ENCODE measurements around the gene UCKL1. TPM values are rescaled to one million over a fixed set of nuclear protein-coding genes. Genes with fewer than 3 reads are reported as not detected.
A peak's percentile ranks its signal among the peaks of the same experiment; 100 is the strongest.

The UCKL1 gene
- total and polyA plus RNA-seq, 2 experiments from 2014 or later: 18.5 to 52.2 TPM

DNA sequence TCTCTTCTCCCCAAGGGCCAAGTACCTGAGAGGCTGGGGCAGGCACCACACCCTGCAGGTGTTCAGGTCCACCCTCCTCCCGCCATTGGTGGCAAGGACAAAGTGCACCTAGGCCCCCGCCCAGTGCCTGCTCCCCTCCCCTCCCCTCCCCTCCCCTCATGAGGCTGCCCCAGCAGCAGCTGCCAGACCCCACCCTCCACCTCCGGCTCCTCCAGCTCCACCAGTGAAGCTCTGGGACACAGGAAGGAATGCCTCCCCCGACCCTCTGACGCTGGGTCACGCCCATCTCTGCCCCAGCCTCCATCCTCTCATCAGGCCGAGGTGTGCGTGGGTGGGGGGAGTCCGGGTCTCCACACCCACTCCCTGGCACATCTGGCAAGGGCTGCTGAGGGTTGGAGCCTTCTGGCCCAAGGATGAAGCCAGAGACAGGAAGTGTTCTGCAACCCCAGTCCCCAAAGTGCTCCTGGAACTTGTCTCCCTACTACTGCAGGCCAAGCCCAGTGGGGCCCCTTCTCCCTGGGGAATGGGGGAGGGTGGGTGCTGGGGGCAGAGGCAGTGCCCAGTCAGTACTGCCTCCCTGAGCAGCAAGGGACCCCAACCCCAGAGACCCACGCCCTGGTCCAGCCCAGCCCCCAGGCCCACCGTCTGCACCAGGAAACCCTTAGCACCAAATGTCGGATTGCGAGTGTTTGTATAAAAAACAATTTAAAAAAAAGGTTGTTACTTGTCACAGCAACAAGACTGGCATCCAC is 1.6 kb upstream of the UCKL1 start:
- Histone ChIP-seq H3K4me3 (no peak overlapping the region), H4K20me1 (ENCODE audit: insufficient read depth, poor library complexity, severe bottlenecking) (peaks cover 22% of the 10 kb centered on the region), H2AFZ (no peak overlapping the region), H3K4me1 (ENCODE audit: insufficient read depth) (peaks cover 15% of the 10 kb centered on the region), H3K9me2 (replicated peaks; ENCODE audit: insufficient read depth) (no peaks in the 10 kb centered on the region), H3K79me2 (peaks cover 32% of the 10 kb centered on the region), H3K36me3 (replicated peaks; ENCODE audit: insufficient read depth, low read depth) (no peaks in the 10 kb centered on the region), H3K27ac (peak overlapping the region; percentile 90), H3K4me2 (peak overlapping the region; percentile 92), H3K9me3 (ENCODE audit: low read depth) (no peaks in the 10 kb centered on the region), H3K27me3 (no peaks in the 10 kb centered on the region)
- WGBS (ENCODE audit: low lambda C conversion rate, missing lambda C conversion rate): 45% methylated on average over 11 of the region's 13 CpGs
- TF ChIP-seq, protein P1, sequence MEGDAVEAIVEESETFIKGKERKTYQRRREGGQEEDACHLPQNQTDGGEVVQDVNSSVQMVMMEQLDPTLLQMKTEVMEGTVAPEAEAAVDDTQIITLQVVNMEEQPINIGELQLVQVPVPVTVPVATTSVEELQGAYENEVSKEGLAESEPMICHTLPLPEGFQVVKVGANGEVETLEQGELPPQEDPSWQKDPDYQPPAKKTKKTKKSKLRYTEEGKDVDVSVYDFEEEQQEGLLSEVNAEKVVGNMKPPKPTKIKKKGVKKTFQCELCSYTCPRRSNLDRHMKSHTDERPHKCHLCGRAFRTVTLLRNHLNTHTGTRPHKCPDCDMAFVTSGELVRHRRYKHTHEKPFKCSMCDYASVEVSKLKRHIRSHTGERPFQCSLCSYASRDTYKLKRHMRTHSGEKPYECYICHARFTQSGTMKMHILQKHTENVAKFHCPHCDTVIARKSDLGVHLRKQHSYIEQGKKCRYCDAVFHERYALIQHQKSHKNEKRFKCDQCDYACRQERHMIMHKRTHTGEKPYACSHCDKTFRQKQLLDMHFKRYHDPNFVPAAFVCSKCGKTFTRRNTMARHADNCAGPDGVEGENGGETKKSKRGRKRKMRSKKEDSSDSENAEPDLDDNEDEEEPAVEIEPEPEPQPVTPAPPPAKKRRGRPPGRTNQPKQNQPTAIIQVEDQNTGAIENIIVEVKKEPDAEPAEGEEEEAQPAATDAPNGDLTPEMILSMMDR (IDR thresholded peaks at IDR 0.05; ENCODE audit: poor library complexity): no peak
- TF ChIP-seq EZH2 (IDR thresholded peaks at IDR 0.05; ENCODE audit: borderline replicate concordance) (no peak), EZH2phosphoT487 (IDR thresholded peaks at IDR 0.05; ENCODE audit: low read depth, severe bottlenecking, unreplicated experiment) (no peak)
- DNase-seq (ENCODE audit: low spot score): peak; percentile 86

DNA sequence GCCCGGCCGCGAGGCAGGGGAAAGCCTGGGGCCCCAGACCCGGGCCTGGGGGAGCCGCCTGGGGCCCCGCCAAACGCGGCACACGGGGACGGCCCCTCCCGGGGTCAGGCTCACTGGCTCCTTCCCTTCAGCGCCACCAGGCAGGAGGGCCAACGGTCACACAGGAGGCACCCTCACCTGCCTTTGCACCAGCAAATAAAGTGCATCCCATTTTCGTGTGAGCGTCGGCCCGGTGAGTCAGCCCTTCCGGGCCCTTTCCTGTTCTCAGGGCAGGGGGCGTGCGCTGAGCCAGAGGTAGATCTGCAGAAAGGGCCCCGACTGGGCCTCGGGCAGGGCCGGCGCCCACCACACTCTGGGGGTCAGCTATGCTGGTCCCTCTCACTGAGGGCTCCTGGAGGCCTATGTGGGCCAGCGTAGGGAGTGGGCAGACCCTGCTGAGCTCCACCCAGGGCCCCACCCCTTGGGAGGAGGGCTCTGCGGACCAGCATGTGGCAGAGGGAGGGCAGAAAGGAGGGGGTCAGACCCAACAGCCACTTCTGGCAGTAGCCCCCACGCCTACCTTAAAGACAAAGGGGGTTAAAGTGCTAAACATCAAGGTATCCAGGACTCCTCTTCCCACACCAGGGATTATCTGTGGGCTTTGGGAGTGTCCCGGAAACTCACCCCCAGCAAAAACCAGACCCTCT is 931 bp upstream of the UCKL1 start:
- H3K9me2 ChIP-seq (replicated peaks; ENCODE audit: insufficient read depth): no peaks in the 10 kb centered on the region
- peaks cover 40% of the 10 kb centered on the region for H3K79me2 ChIP-seq
- peak overlapping the region; percentile 37 for H3K4me3 ChIP-seq
- H2AFZ ChIP-seq: peak overlapping the region; percentile 29
- H4K20me1 ChIP-seq (ENCODE audit: insufficient read depth, poor library complexity, severe bottlenecking): peaks cover 29% of the 10 kb centered on the region
- peak overlapping the region; percentile 90 for H3K27ac ChIP-seq
- DNase-seq (ENCODE audit: low spot score): peak; percentile 84
- no peaks in the 10 kb centered on the region for H3K9me3 ChIP-seq (ENCODE audit: low read depth)
- H3K27me3 ChIP-seq: no peaks in the 10 kb centered on the region
- H3K4me1 ChIP-seq (ENCODE audit: insufficient read depth): peaks cover 15% of the 10 kb centered on the region
- TF ChIP-seq, protein P1 (IDR thresholded peaks at IDR 0.05; ENCODE audit: poor library complexity): peak; percentile 7
- TF ChIP-seq EZH2 (IDR thresholded peaks at IDR 0.05; ENCODE audit: borderline replicate concordance) (no peak), EZH2phosphoT487 (IDR thresholded peaks at IDR 0.05; ENCODE audit: low read depth, severe bottlenecking, unreplicated experiment) (no peak)
- no peaks in the 10 kb centered on the region for H3K36me3 ChIP-seq (replicated peaks; ENCODE audit: insufficient read depth, low read depth)
- 4% methylated on average over 27 of the region's 28 CpGs for WGBS (ENCODE audit: low lambda C conversion rate, missing lambda C conversion rate)
- peak overlapping the region; percentile 92 for H3K4me2 ChIP-seq

- Histone ChIP-seq H2AFZ (peak overlapping the region; percentile 29), H3K4me2 (peak overlapping the region; percentile 92), H3K9me2 (replicated peaks; ENCODE audit: insufficient read depth) (no peaks in the 10 kb centered on the region), H3K9me3 (ENCODE audit: low read depth) (no peaks in the 10 kb centered on the region), H3K36me3 (replicated peaks; ENCODE audit: insufficient read depth, low read depth) (no peaks in the 10 kb centered on the region), H3K4me1 (ENCODE audit: insufficient read depth) (peaks cover 15% of the 10 kb centered on the region), H3K27ac (peak overlapping the region; percentile 90), H3K4me3 (peak overlapping the region; percentile 37), H4K20me1 (ENCODE audit: insufficient read depth, poor library complexity, severe bottlenecking) (peaks cover 34% of the 10 kb centered on the region), H3K79me2 (peaks cover 45% of the 10 kb centered on the region), H3K27me3 (no peaks in the 10 kb centered on the region)
- under 1% methylated on average over 14 of the region's 15 CpGs for WGBS (ENCODE audit: low lambda C conversion rate, missing lambda C conversion rate)
- DNase-seq (ENCODE audit: low spot score): no peak
- TF ChIP-seq EZH2phosphoT487 (IDR thresholded peaks at IDR 0.05; ENCODE audit: low read depth, severe bottlenecking, unreplicated experiment) (no peak), EZH2 (IDR thresholded peaks at IDR 0.05; ENCODE audit: borderline replicate concordance) (no peak)
- TF ChIP-seq, protein P1 (IDR thresholded peaks at IDR 0.05; ENCODE audit: poor library complexity): no peak
These were observed 418 bp upstream of the UCKL1 start for GRCh38 chr20:63956664-63957003.

Measured in hepatocyte (in vitro differentiated cells).